SH-SY5Y (cell line): ENCODE data around the gene MVK.

Source experiments
- GATA2 ChIP-seq: IDR thresholded peaks from 2 replicates; pipeline ENCODE4 v1.6.1; 2011; ENCODE audit warnings: mild to moderate bottlenecking, low read depth, low read length
- GATA3 ChIP-seq: IDR thresholded peaks from 2 replicates; pipeline ENCODE4 v1.6.1; 2011; ENCODE audit warnings: low read depth, mild to moderate bottlenecking, low read length, moderate library complexity

DNA sequence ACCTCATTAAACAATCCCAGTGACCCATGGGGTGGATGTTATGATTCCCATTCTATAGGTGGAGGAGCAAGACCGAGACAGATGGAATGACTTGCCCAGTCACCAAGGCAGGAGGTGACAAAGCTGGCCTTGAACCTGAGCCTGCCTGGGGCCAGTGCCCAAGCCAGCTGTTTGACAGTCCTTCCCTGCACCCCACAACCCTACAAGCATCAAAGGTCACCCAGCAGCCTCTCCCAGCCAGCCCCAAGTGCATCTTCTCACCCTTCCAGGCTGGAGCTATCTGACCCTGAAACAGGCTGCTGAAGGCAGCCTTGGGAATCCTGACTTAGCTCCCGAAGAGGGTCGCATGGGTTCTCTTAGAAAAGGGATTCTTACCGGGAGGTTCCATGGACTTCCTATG lies 20.6 kb upstream of the MVK start:
- TF ChIP-seq GATA2: no peak
- TF ChIP-seq GATA3: no peak
